OCI-LY3 (cell line): ENCODE results near the gene SPATS2L.

Source experiments
- H2AFZ ChIP-seq: fragments of 200-600, 300-600 bp; shearing (Covaris generic); 2 replicates; pipeline ENCODE4 v1.6.0; 2014; ENCODE audit warnings: antibody characterized with exemption, low read depth, low read length
- H3K27ac ChIP-seq: fragments of 200-600, 300-600 bp; sonication (generic); 2 replicates; pipeline ENCODE4 v1.5.1; 2014; ENCODE audit warnings: mild to moderate bottlenecking, low read length, moderate library complexity, mixed read lengths
- H3K27me3 ChIP-seq: fragments of 200-600, 300-600 bp; sonication (generic); 2 replicates; pipeline ENCODE4 v1.6.1; 2014; ENCODE audit warnings: low read depth, low read length, mixed read lengths
- H3K36me3 ChIP-seq: fragments of 200-600, 300-600 bp; sonication (generic); replicated peaks from 2 replicates; pipeline ENCODE3; 2014; ENCODE audit warnings: low read depth, low read length, mixed read lengths
- H3K4me1 ChIP-seq: fragments of 300-600, 200-600 bp; sonication (generic); 2 replicates; pipeline ENCODE4 v1.6.1; 2014; ENCODE audit warnings: low read length, mixed read lengths
- H3K4me2 ChIP-seq: fragments of 200-600, 300-600 bp; sonication (generic); 2 replicates; pipeline ENCODE4 v1.6.1; 2014; ENCODE audit warnings: low read length, mixed read lengths
- H3K4me3 ChIP-seq: fragments of 300-600, 200-600 bp; sonication (generic); 2 replicates; pipeline ENCODE4 v1.5.1; 2014; ENCODE audit warnings: antibody characterized with exemption, mild to moderate bottlenecking, low read length, moderate library complexity
- H3K79me2 ChIP-seq: fragments of 300-600, 200-600 bp; shearing (Covaris generic); 2 replicates; pipeline ENCODE4 v1.6.1; 2014; ENCODE audit warnings: mild to moderate bottlenecking, low read length, mixed read lengths
- H3K9ac ChIP-seq: fragments of 300-600, 200-600 bp; shearing (Covaris generic); 2 replicates; pipeline ENCODE4 v1.6.0; 2014; ENCODE audit warnings: mild to moderate bottlenecking, low read length, moderate library complexity
- H3K9me3 ChIP-seq: fragments of 200-600, 300-600 bp; shearing (Covaris generic); 2 replicates; pipeline ENCODE4 v1.6.1; 2014; ENCODE audit warnings: low read length, mixed read lengths; ENCODE audit not compliant: insufficient read depth
- H4K20me1 ChIP-seq: fragments of 200-600, 300-600 bp; sonication (generic); 2 replicates; pipeline ENCODE4 v1.6.1; 2016; ENCODE audit warnings: low read length, mixed read lengths; ENCODE audit not compliant: insufficient read depth
- EZH2phosphoT487 ChIP-seq: fragments of 200-600 bp; shearing (Covaris generic); IDR thresholded peaks from 2 replicates; pipeline ENCODE4 v1.6.1; 2018; ENCODE audit warnings: antibody characterized with exemption, mixed run types, low read depth
- TF ChIP-seq, protein P1 (sequence below): fragments of 200-600, 300-600 bp; sonication (generic); IDR thresholded peaks from 2 replicates; pipeline ENCODE4 v1.5.1; 2014; ENCODE audit warnings: antibody characterized with exemption, low read length, low read depth

Gene SPATS2L

DNA sequence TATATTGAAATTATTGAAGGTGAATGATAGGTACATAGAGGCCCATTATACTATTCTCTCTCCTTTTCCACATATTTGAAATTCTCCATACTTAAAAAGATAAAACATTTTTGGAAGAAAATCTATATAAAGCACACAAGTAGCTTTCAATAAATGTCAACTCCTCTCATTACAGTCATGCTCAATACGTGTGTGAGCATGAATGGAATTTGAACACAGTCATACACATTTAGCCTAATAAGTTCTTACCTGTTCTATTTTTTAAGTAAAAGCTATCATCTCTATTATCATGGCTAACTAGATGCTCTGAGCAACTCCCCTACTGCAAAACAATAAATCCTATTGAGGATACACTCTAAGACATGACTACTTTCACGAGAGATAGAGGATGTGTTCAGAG, 41.9 kb upstream of the SPATS2L start:
- H3K27ac ChIP-seq = no peak overlapping the region
- H3K9me3 ChIP-seq = no peaks in the 10 kb centered on the region
- TF ChIP-seq, protein P1, sequence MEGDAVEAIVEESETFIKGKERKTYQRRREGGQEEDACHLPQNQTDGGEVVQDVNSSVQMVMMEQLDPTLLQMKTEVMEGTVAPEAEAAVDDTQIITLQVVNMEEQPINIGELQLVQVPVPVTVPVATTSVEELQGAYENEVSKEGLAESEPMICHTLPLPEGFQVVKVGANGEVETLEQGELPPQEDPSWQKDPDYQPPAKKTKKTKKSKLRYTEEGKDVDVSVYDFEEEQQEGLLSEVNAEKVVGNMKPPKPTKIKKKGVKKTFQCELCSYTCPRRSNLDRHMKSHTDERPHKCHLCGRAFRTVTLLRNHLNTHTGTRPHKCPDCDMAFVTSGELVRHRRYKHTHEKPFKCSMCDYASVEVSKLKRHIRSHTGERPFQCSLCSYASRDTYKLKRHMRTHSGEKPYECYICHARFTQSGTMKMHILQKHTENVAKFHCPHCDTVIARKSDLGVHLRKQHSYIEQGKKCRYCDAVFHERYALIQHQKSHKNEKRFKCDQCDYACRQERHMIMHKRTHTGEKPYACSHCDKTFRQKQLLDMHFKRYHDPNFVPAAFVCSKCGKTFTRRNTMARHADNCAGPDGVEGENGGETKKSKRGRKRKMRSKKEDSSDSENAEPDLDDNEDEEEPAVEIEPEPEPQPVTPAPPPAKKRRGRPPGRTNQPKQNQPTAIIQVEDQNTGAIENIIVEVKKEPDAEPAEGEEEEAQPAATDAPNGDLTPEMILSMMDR = no peak
- no peak for TF ChIP-seq EZH2phosphoT487
- H3K4me1 ChIP-seq = no peaks in the 10 kb centered on the region
- H3K9ac ChIP-seq = no peak overlapping the region
- no peaks in the 10 kb centered on the region for H3K36me3 ChIP-seq
- H3K79me2 ChIP-seq = no peaks in the 10 kb centered on the region
- H3K27me3 ChIP-seq = no peaks in the 10 kb centered on the region
- H3K4me2 ChIP-seq = no peak overlapping the region
- no peak overlapping the region for H3K4me3 ChIP-seq
- no peaks in the 10 kb centered on the region for H4K20me1 ChIP-seq
- no peak overlapping the region for H2AFZ ChIP-seq

DNA sequence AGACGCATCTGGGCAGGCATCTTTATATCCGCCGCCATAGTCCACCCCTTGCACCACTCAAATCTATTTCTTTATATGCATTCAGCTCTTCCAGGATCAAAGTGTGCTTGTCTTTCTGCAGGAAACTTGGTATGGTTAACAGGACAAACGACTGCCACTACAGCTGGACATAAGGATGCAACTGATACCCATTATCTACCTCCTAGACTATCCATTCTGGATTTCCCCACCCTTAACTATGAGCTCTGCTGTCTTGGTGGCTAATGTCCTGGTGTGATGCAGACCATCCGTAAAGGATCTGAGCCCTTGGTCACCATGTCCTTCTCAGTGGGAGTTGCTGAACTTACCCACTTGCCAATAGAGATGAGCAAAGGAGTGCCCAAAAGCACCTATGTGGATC, 40.1 kb upstream of the SPATS2L start:
- Histone ChIP-seq H2AFZ (no peak overlapping the region), H3K4me3 (no peak overlapping the region), H3K9ac (no peak overlapping the region), H3K36me3 (no peaks in the 10 kb centered on the region), H3K4me2 (no peak overlapping the region), H3K4me1 (no peaks in the 10 kb centered on the region), H3K9me3 (no peaks in the 10 kb centered on the region), H4K20me1 (no peaks in the 10 kb centered on the region), H3K27me3 (no peaks in the 10 kb centered on the region), H3K27ac (no peak overlapping the region), H3K79me2 (no peaks in the 10 kb centered on the region)
- TF ChIP-seq EZH2phosphoT487 = no peak
- TF ChIP-seq, protein P1 = no peak

DNA sequence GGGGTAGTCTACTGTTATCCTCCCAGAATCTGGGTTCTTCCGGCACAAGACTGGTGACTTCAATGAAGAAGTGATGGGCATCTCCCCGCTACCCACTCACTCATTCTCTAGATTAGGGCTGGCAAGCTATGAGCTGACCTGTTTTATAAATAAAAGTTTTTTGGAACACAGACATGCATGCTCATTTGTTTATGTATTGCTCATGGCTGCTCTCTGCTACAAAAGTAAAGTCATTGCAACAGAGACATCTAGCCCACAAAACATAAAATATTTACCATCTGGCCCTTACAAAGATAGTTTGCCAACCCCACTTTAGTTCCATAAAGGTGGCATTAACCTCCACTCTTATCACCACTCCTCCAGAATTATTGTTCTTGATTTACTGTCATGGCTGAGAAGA, 39.1 kb upstream of the SPATS2L start:
- Histone ChIP-seq H3K9me3 (no peaks in the 10 kb centered on the region), H3K4me3 (no peak overlapping the region), H3K79me2 (no peaks in the 10 kb centered on the region), H3K36me3 (no peaks in the 10 kb centered on the region), H4K20me1 (no peaks in the 10 kb centered on the region), H3K27ac (no peak overlapping the region), H3K9ac (no peak overlapping the region), H3K4me2 (no peak overlapping the region), H3K4me1 (no peaks in the 10 kb centered on the region), H2AFZ (no peak overlapping the region), H3K27me3 (no peaks in the 10 kb centered on the region)
- TF ChIP-seq, protein P1 = no peak
- TF ChIP-seq EZH2phosphoT487 = no peak

DNA sequence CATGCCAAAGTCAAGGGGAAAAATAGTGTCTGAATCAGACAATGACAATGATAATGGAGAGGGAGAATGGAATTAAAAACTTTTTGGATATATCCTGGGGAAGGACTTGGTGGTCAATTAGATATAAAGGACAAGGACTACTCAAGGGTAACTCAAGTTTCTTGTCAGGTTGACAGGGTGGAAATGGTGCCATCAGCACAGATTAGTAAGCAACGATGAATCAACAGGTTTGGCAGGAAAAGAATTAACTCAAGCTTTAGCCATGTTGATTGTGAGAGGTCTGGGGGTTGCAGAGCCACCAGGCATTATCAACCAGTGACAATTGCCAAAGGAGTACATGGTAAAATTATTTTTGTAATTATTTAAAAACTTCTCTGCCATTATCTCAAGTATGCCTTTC, 35.8 kb upstream of the SPATS2L start:
- Histone ChIP-seq H4K20me1 (no peaks in the 10 kb centered on the region), H3K36me3 (no peaks in the 10 kb centered on the region), H3K27ac (no peak overlapping the region), H3K4me1 (no peaks in the 10 kb centered on the region), H3K79me2 (no peaks in the 10 kb centered on the region), H3K9me3 (no peaks in the 10 kb centered on the region), H3K4me2 (no peak overlapping the region), H3K9ac (no peak overlapping the region), H3K27me3 (no peaks in the 10 kb centered on the region), H2AFZ (no peak overlapping the region), H3K4me3 (no peak overlapping the region)
- TF ChIP-seq EZH2phosphoT487 = no peak
- TF ChIP-seq, protein P1 = no peak
